ENCODE data around the gene NKG7.

The NKG7 gene

GRCh38 chr19:51341976-51342580, 30.4 kb downstream of the NKG7 start, which contains the start of gene VSIG10L:
Gene VSIG10L, minus strand, starts transcription at chr19:51342139. Its CDS starts 15 bp downstream, at chr19:51342124.
- Histone ChIP-seq H2BK5ac (ENCODE audit: low read depth, low read length, poor library complexity, severe bottlenecking) (no peak within 1 kb of the TSS), H3K79me1 (replicated peaks; ENCODE audit: low read length, poor library complexity, severe bottlenecking) (no peaks in the 10 kb centered on the region), H3K14ac (ENCODE audit: low read length in 2 of 2) (peak within 1 kb of the TSS in 1 of 2 experiments; percentile 44), H2BK15ac (ENCODE audit: low read depth, poor library complexity, severe bottlenecking) (peak within 1 kb of the TSS; percentile 77), H3K9ac (ENCODE audit: low read length) (peak within 1 kb of the TSS; percentile 80), H3K36me3 (ENCODE audit: control insufficient read depth in 1 of 2, insufficient read depth in 2 of 2, low read depth in 1 of 2, low read length in 2 of 2) (peaks cover 24 to 25% of the 10 kb centered on the region in 2 experiments), H3K27ac (ENCODE audit: low read length, poor library complexity, severe bottlenecking) (no peak within 1 kb of the TSS), H3K4me1 (ENCODE audit: control insufficient read depth, insufficient read depth, low read depth, low read length) (peaks cover 16% of the 10 kb centered on the region), H3K18ac (ENCODE audit: low read depth in 1 of 2, low read length in 2 of 2) (no peak within 1 kb of the TSS), H4K91ac (ENCODE audit: low read length) (peak within 1 kb of the TSS; percentile 45), H3K4me2 (ENCODE audit: low read length, poor library complexity, severe bottlenecking) (no peak within 1 kb of the TSS), H2AK5ac (ENCODE audit: low read length, severe bottlenecking) (no peak within 1 kb of the TSS), H3K23ac (ENCODE audit: low read length in 2 of 2) (no peak within 1 kb of the TSS), H3K4me3 (ENCODE audit: insufficient read depth in 1 of 2, low read depth in 1 of 2, low read length in 2 of 2) (no peak within 1 kb of the TSS), H4K8ac (ENCODE audit: low read length) (peak within 1 kb of the TSS; percentile 40), H3K27me3 (ENCODE audit: control insufficient read depth in 1 of 2, insufficient read depth in 1 of 2, low read length in 2 of 2) (peaks cover 0 to 3% of the 10 kb centered on the region in 2 experiments), H2AFZ (ENCODE audit: low read depth, low read length) (no peak within 1 kb of the TSS), H2BK12ac (ENCODE audit: low read length in 2 of 2) (peak within 1 kb of the TSS in 1 of 2 experiments; percentile 87), H3K9me3 (ENCODE audit: control insufficient read depth, low read length) (no peaks in the 10 kb centered on the region), H3K4ac (ENCODE audit: low read depth in 1 of 2, low read length in 2 of 2) (no peak within 1 kb of the TSS), H2BK120ac (ENCODE audit: low read depth, low read length) (no peak within 1 kb of the TSS)
- 81% methylated on average over 3 of the region's 3 CpGs for WGBS
- no peak for DNase-seq

- no peak overlapping the region for H2AK5ac ChIP-seq (ENCODE audit: low read length, severe bottlenecking)
- H3K9ac ChIP-seq (ENCODE audit: low read length), result peak overlapping the region; percentile 80
- peak overlapping the region; percentile 6 for H4K91ac ChIP-seq (ENCODE audit: low read length)
- no peaks in the 10 kb centered on the region for H3K9me3 ChIP-seq (ENCODE audit: control insufficient read depth, low read length)
- H3K14ac ChIP-seq (ENCODE audit: low read length in 2 of 2), result peak overlapping the region in 1 of 2 experiments; percentile 44
- H2BK5ac ChIP-seq (ENCODE audit: low read depth, low read length, poor library complexity, severe bottlenecking), result no peak overlapping the region
- peaks cover 0 to 3% of the 10 kb centered on the region in 2 experiments for H3K27me3 ChIP-seq (ENCODE audit: control insufficient read depth in 1 of 2, insufficient read depth in 1 of 2, low read length in 2 of 2)
- no peak overlapping the region for H3K27ac ChIP-seq (ENCODE audit: low read length, poor library complexity, severe bottlenecking)
- peak overlapping the region; percentile 77 for H2BK15ac ChIP-seq (ENCODE audit: low read depth, poor library complexity, severe bottlenecking)
- H3K4ac ChIP-seq (ENCODE audit: low read depth in 1 of 2, low read length in 2 of 2), result peak overlapping the region in 1 of 2 experiments; percentile 88
- no peak overlapping the region for H2AFZ ChIP-seq (ENCODE audit: low read depth, low read length)
- 96% methylated on average over 18 of the region's 18 CpGs for whole genome bisulfite sequencing
- no peak overlapping the region for H2BK12ac ChIP-seq (ENCODE audit: low read length in 2 of 2)
- no peak for DNase-seq
- no peak overlapping the region for H3K4me2 ChIP-seq (ENCODE audit: low read length, poor library complexity, severe bottlenecking)
- H3K79me1 ChIP-seq (replicated peaks; ENCODE audit: low read length, poor library complexity, severe bottlenecking), result no peaks in the 10 kb centered on the region
- H3K23ac ChIP-seq (ENCODE audit: low read length in 2 of 2), result no peak overlapping the region
- peaks cover 16% of the 10 kb centered on the region for H3K4me1 ChIP-seq (ENCODE audit: control insufficient read depth, insufficient read depth, low read depth, low read length)
- peaks cover 15 to 18% of the 10 kb centered on the region in 2 experiments for H3K36me3 ChIP-seq (ENCODE audit: control insufficient read depth in 1 of 2, insufficient read depth in 2 of 2, low read depth in 1 of 2, low read length in 2 of 2)
- no peak overlapping the region for H3K4me3 ChIP-seq (ENCODE audit: insufficient read depth in 1 of 2, low read depth in 1 of 2, low read length in 2 of 2)
- H3K18ac ChIP-seq (ENCODE audit: low read depth in 1 of 2, low read length in 2 of 2), result no peak overlapping the region
- no peak overlapping the region for H4K8ac ChIP-seq (ENCODE audit: low read length)
- no peak overlapping the region for H2BK120ac ChIP-seq (ENCODE audit: low read depth, low read length)
Observed at GRCh38 chr19:51341066-51341465, 31.4 kb downstream of the NKG7 start.

GRCh38 chr19:51339687-51340656, 32.5 kb downstream of the NKG7 start:
- Histone ChIP-seq H3K27ac (ENCODE audit: low read length, poor library complexity, severe bottlenecking) (peak overlapping the region; percentile 77), H3K9me3 (ENCODE audit: control insufficient read depth, low read length) (no peaks in the 10 kb centered on the region), H4K8ac (ENCODE audit: low read length) (peak overlapping the region; percentile 97), H2BK12ac (ENCODE audit: low read length in 2 of 2) (peak overlapping the region; percentile 83 to 92), H3K14ac (ENCODE audit: low read length in 2 of 2) (peak overlapping the region in 1 of 2 experiments; percentile 96), H3K9ac (ENCODE audit: low read length) (peak overlapping the region; percentile 80), H2AFZ (ENCODE audit: low read depth, low read length) (peak overlapping the region; percentile 83), H2BK5ac (ENCODE audit: low read depth, low read length, poor library complexity, severe bottlenecking) (no peak overlapping the region), H3K4ac (ENCODE audit: low read depth in 1 of 2, low read length in 2 of 2) (peak overlapping the region; percentile 68 to 88), H2AK5ac (ENCODE audit: low read length, severe bottlenecking) (no peak overlapping the region), H3K36me3 (ENCODE audit: control insufficient read depth in 1 of 2, insufficient read depth in 2 of 2, low read depth in 1 of 2, low read length in 2 of 2) (peaks cover 5 to 10% of the 10 kb centered on the region in 2 experiments), H3K27me3 (ENCODE audit: control insufficient read depth in 1 of 2, insufficient read depth in 1 of 2, low read length in 2 of 2) (peaks cover 0 to 3% of the 10 kb centered on the region in 2 experiments), H3K23ac (ENCODE audit: low read length in 2 of 2) (peak overlapping the region in 1 of 2 experiments; percentile 66), H2BK15ac (ENCODE audit: low read depth, poor library complexity, severe bottlenecking) (peak overlapping the region; percentile 98), H3K4me1 (ENCODE audit: control insufficient read depth, insufficient read depth, low read depth, low read length) (peaks cover 16% of the 10 kb centered on the region), H2BK120ac (ENCODE audit: low read depth, low read length) (peak overlapping the region; percentile 86), H3K79me1 (replicated peaks; ENCODE audit: low read length, poor library complexity, severe bottlenecking) (no peaks in the 10 kb centered on the region), H3K4me2 (ENCODE audit: low read length, poor library complexity, severe bottlenecking) (peak overlapping the region; percentile 97), H3K18ac (ENCODE audit: low read depth in 1 of 2, low read length in 2 of 2) (peak overlapping the region; percentile 95 to 98), H4K91ac (ENCODE audit: low read length) (peak overlapping the region; percentile 96), H3K4me3 (ENCODE audit: insufficient read depth in 1 of 2, low read depth in 1 of 2, low read length in 2 of 2) (peak overlapping the region; percentile 80 to 82)
- DNase-seq, result peak; percentile 97
- WGBS, result 2% methylated on average over 62 of the region's 107 CpGs
